K562 (cell line): ENCODE measurements around the gene ELMO1. TPM values are rescaled to one million over a fixed set of nuclear protein-coding genes. Genes with fewer than 3 reads are reported as not detected.

Experiments used
- ATAC-seq: fragments of 200-7000 bp; cut with Tn5 transposase; 3 replicates; pipeline ENCODE4 v1.9.1; 2020; ENCODE audit warnings: moderate library complexity
- BruUV-seq: library from RNA; stranded (reverse); fragments of 400-500 nt; replicated peaks from 2 replicates; lab custom pipeline; 2021; lab: Mats Ljungman, UMichigan
- CTCF ChIA-PET: fragments of 300-600 bp; formaldehyde crosslinking; extraction: SDS; loops from one replicate; lab custom pipeline; 2021; ENCODE audit warnings: low intra/inter-chr PET ratio; lab: Yijun Ruan, JAX
- POLR2A ChIA-PET: fragments of 300-600, 350-650 bp; sonication (Branson Sonifier 250); formaldehyde crosslinking; extraction: SDS; loops from one replicate; lab custom pipeline; 2021; ENCODE audit warnings: antibody characterized with exemption, inconsistent platforms; lab: Yijun Ruan, JAX
- DNase-seq, 4 experiments: peaks; one replicate each; pipeline versions ENCODE4 v3.0.0 to v3.0.0-alpha.2; 2011 to 2018; ENCODE audit warnings: low spot score in 3 of 4, mixed read lengths in 3 of 4; ENCODE audit errors: extremely low read depth in 1 of 4
- FAIRE-seq: peaks from 2 replicates; lab custom pipeline; 2011; peaks lifted over from hg19 to GRCh38; lab: Jason Lieb, UNC
- H2AFZ ChIP-seq: 2 replicates; pipeline ENCODE4 v1.6.0; 2011; ENCODE audit warnings: low read depth, low read length, control low read depth, inconsistent platforms
- H3K27ac ChIP-seq: fragments of 200-600 bp; 3 replicates; pipeline ENCODE4 v1.8.0; 2011; ENCODE audit warnings: low read depth, mild to moderate bottlenecking, control low read depth, inconsistent platforms, low read length, moderate library complexity, mixed read lengths; ENCODE audit errors: extremely low read depth
- H3K27me3 ChIP-seq, 2 experiments: fragments of 300-600 bp in 1 of 2; 2 replicates in 1 of 2; 3 replicates in 1 of 2; pipeline versions ENCODE4 v1.6.0 to v1.8.0; 2011; ENCODE audit warnings: inconsistent platforms in 2 of 2, low read length in 2 of 2, mild to moderate bottlenecking in 1 of 2, mixed read lengths in 1 of 2, moderate library complexity in 1 of 2; ENCODE audit not compliant: control insufficient read depth in 2 of 2, insufficient read depth in 2 of 2
- H3K36me3 ChIP-seq: fragments of 300-600 bp; 3 replicates; pipeline ENCODE4 v1.8.0; 2011; ENCODE audit warnings: mild to moderate bottlenecking, low read length, inconsistent platforms; ENCODE audit not compliant: control insufficient read depth, insufficient read depth
- H3K4me1 ChIP-seq, 2 experiments: fragments of 200-600 bp in 1 of 2; replicated peaks in 1 of 2; 2 replicates in 1 of 2; 3 replicates in 1 of 2; pipeline versions ENCODE4 v1.5.1 to v1.8.0; 2011; ENCODE audit warnings: inconsistent platforms in 2 of 2, low read length in 2 of 2, mild to moderate bottlenecking in 1 of 2, mixed read lengths in 1 of 2, moderate library complexity in 1 of 2; ENCODE audit not compliant: control insufficient read depth in 2 of 2, insufficient read depth in 2 of 2
- H3K4me2 ChIP-seq: 2 replicates; pipeline ENCODE4 v1.6.1; 2011; ENCODE audit warnings: low read length, control low read depth, inconsistent platforms, mixed read lengths; ENCODE audit not compliant: insufficient read depth
- H3K4me3 ChIP-seq: fragments of 200-600 bp; sonication (generic), shearing (Covaris generic); 2 replicates; pipeline ENCODE4 v1.5.1; 2016; ENCODE audit warnings: control low read depth, inconsistent platforms
- H3K79me2 ChIP-seq: fragments of 200-600 bp; 3 replicates; pipeline ENCODE4 v1.8.0; 2011; ENCODE audit warnings: low read length, inconsistent platforms; ENCODE audit not compliant: control insufficient read depth, insufficient read depth
- H3K9ac ChIP-seq, 2 experiments: 2 replicates each; pipeline versions ENCODE4 v1.6.0 to v1.6.1; 2011; ENCODE audit warnings: low read depth in 2 of 2, low read length in 2 of 2, control low read depth in 1 of 2, inconsistent platforms in 1 of 2, mild to moderate bottlenecking in 1 of 2, mixed read lengths in 1 of 2; ENCODE audit not compliant: insufficient read depth in 1 of 2
- H3K9me1 ChIP-seq: one replicate; pipeline ENCODE4 v1.6.0; 2011; ENCODE audit warnings: inconsistent platforms, mild to moderate bottlenecking, low read length, moderate library complexity; ENCODE audit not compliant: control insufficient read depth, insufficient read depth
- H3K9me3 ChIP-seq: replicated peaks from 2 replicates; pipeline ENCODE4 v1.5.1; 2011; ENCODE audit warnings: low read depth, low read length, inconsistent platforms; ENCODE audit not compliant: control insufficient read depth, insufficient read depth
- H4K20me1 ChIP-seq: replicated peaks from 2 replicates; pipeline ENCODE4 v1.6.1; 2011; ENCODE audit warnings: low read length, inconsistent platforms, mixed read lengths; ENCODE audit not compliant: control insufficient read depth, insufficient read depth
- ATF7 ChIP-seq: fragments of 450-650 bp; IDR thresholded peaks from 2 replicates; pipeline ENCODE4 v1.7.1; 2014; ENCODE audit warnings: mild to moderate bottlenecking, moderate library complexity
- HSF4 ChIP-seq: fragments of 250-450 bp; sonication (Bioruptor Pico); IDR thresholded peaks from 2 replicates; pipeline ENCODE4 v2.1.2; 2022; ENCODE audit warnings: mild to moderate bottlenecking, moderate library complexity, borderline replicate concordance
- KLF13 ChIP-seq: fragments of 450-650 bp; IDR thresholded peaks from 2 replicates; pipeline ENCODE4 v1.6.1; 2016; ENCODE audit warnings: missing genetic modification characterization, low read depth, mild to moderate bottlenecking, missing compliant biosample characterization, moderate library complexity, borderline replicate concordance
- NR1H2 ChIP-seq: sonication (generic); formaldehyde crosslinking; IDR thresholded peaks from 2 replicates; pipeline ENCODE4 v1.4.0; 2020; ENCODE audit warnings: mild to moderate bottlenecking, missing genetic modification reagents
- NR2C2 ChIP-seq, 2 experiments: fragments of 200-800 bp in 1 of 2; sonication (Bioruptor generic) in 1 of 2; sonication (generic) in 1 of 2; formaldehyde crosslinking in 1 of 2; IDR thresholded peaks; 2 replicates each; pipeline versions ENCODE4 v1.6.1 to v1.8.0; 2016 to 2022; ENCODE audit warnings: mild to moderate bottlenecking in 1 of 2, missing compliant biosample characterization in 1 of 2, missing genetic modification characterization in 1 of 2, missing genetic modification reagents in 1 of 2
- ZC3H8 ChIP-seq: fragments of 450-650 bp; IDR thresholded peaks from 2 replicates; pipeline ENCODE4 v1.6.1; 2017
- ZNF347 ChIP-seq: fragments of 450-650 bp; formaldehyde crosslinking; IDR thresholded peaks from 2 replicates; pipeline ENCODE4 v1.4.0; 2020; ENCODE audit warnings: low read depth, mild to moderate bottlenecking, moderate library complexity
- WGBS: fragments of 100-300 bp; shearing (Covaris generic); methylation state at CpG from one replicate; pipeline ENCODE4 v1.1.6; 2016; ENCODE audit warnings: low coverage, mixed read lengths; ENCODE audit not compliant: insufficient coverage; ENCODE audit errors: missing lambda C conversion rate; 5-methylcytosine and 5-hydroxymethylcytosine counted together
- in situ Hi-C: fragments of 300-500 bp; cut with MboI; formaldehyde crosslinking; loops from 4 replicates; pipeline ENCODE4 v1.15.0; 2018; ENCODE audit warnings: inconsistent platforms, mixed read lengths
- intact Hi-C: fragments of 100-400 bp; cut with micrococcal nuclease; formaldehyde crosslinking; loops from 2 replicates; pipeline ENCODE4 v1.14.2; 2022
- polyA plus RNA-seq, 8 experiments: library from polyadenylated mRNA; depleted of rRNA in 4 of 8; stranded (reverse) in 5 of 8; unstranded in 3 of 8; fragments of >200 nt; fragmentation: Nextera tagmentation in 2 of 8; fragmentation: Illumina TruSeq in 1 of 8; extraction: Ambion mirVana in 2 of 8; extraction: Trizol in 1 of 8; gene quantifications; 2 replicates each; pipeline versions ENCODE4 v1.2.1 to v1.2.3, GENCODE V29; 2011 to 2014; ENCODE audit warnings: inconsistent platforms in 1 of 8, missing spikeins in 1 of 8
- total RNA-seq, 7 experiments: library from RNA; depleted of rRNA in 6 of 7; stranded (reverse); fragments of >200 nt in 6 of 7; fragmentation: Illumina TruSeq in 2 of 7; extraction: Trizol in 2 of 7; gene quantifications; 2 replicates each; pipeline versions ENCODE4 v1.2.1 to v1.2.3, GENCODE V29; 2011 to 2021; ENCODE audit warnings: low replicate concordance in 1 of 7
- TF ChIP-seq, protein P1 (sequence below): sonication (generic); formaldehyde crosslinking; IDR thresholded peaks from 2 replicates; pipeline ENCODE4 v1.5.0; 2020; ENCODE audit warnings: missing genetic modification reagents
- TF ChIP-seq, protein P2 (sequence below): fragments of 450-650 bp; IDR thresholded peaks from 2 replicates; pipeline ENCODE4 v1.6.1; 2016; ENCODE audit warnings: low read depth, mild to moderate bottlenecking, moderate library complexity
- TF ChIP-seq, protein P3 (sequence below): sonication (generic); formaldehyde crosslinking; IDR thresholded peaks from 2 replicates; pipeline ENCODE4 v1.4.0; 2020; ENCODE audit warnings: mild to moderate bottlenecking, missing genetic modification reagents

ELMO1 gene
- total and polyA plus RNA-seq, 9 of the 15 experiments (the other 6 are each of a cell fraction or from before 2014, with no cell fraction given) = 0.36 to 7.2 (median 3.6) TPM

DNA sequence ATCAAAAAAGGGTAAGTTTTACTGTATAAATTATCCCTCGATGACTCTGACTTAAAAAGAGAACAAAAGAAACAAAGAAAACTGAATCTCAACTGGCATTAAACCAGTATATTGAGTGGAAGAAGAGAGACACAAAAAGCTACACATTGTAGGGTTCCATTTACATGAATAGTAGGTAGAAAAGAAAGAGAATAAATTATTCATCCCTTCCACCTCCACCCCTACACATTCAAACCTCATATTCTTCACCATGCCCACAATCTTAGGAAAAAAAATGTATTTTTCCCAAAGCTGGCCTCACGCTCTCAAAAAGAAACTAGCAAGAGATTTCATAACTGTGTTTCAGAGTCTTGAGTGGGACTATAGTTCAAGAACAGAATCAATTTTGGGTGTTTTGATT lies 377.5 kb downstream of the ELMO1 start:
- TF ChIP-seq, protein P1, sequence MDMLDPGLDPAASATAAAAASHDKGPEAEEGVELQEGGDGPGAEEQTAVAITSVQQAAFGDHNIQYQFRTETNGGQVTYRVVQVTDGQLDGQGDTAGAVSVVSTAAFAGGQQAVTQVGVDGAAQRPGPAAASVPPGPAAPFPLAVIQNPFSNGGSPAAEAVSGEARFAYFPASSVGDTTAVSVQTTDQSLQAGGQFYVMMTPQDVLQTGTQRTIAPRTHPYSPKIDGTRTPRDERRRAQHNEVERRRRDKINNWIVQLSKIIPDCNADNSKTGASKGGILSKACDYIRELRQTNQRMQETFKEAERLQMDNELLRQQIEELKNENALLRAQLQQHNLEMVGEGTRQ (CRISPR knock-in tag) = no peak
- no peak for TF ChIP-seq ATF7
- no peak for TF ChIP-seq KLF13
- TF ChIP-seq ZNF347 (CRISPR knock-in tag) = no peak
- H3K4me3 ChIP-seq = no peak overlapping the region
- no peak overlapping the region for H3K9ac ChIP-seq
- no peaks in the 10 kb centered on the region for H3K9me1 ChIP-seq
- ChIA-PET CTCF (no interaction called here), POLR2A (no interaction called here)
- no peak overlapping the region for H2AFZ ChIP-seq
- no peaks in the 10 kb centered on the region for H3K9me3 ChIP-seq
- no peak for ATAC-seq
- WGBS = 6% methylated on average over 2 of the region's 2 CpGs
- FAIRE-seq = no peak
- DNase-seq = no peak
- H3K4me1 ChIP-seq = no peaks in the 10 kb centered on the region
- intact Hi-C loops = no loop called here
- H3K4me2 ChIP-seq = no peak overlapping the region
- H3K36me3 ChIP-seq = no peaks in the 10 kb centered on the region
- no peaks in the 10 kb centered on the region for H4K20me1 ChIP-seq
- no peaks in the 10 kb centered on the region for H3K27me3 ChIP-seq
- H3K27ac ChIP-seq = no peak overlapping the region
- BruUV-seq = no TSS peak
- in situ Hi-C loops = no loop called here
- no peaks in the 10 kb centered on the region for H3K79me2 ChIP-seq

DNA sequence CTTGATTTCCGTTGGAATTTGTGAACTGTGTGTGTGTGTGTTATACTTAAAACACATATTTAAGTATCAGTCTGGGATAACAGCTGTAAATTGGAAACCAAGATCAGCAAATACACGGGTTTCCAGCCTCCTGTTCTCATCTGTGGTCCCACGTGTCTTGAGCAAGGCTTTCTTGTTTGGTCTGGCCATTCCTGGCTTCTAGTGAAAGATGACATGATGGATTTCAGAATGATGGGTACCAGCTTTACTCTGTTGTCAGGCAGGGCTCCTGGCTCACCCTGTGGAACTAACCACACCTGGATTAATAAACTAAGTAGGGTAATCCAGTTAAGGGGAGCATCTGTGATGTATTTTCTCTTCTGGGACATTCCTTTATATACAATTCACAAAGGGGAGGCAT lies 378.2 kb downstream of the ELMO1 start:
- Histone ChIP-seq H4K20me1 (no peaks in the 10 kb centered on the region), H3K27me3 (no peaks in the 10 kb centered on the region), H3K27ac (no peak overlapping the region), H3K36me3 (no peaks in the 10 kb centered on the region), H3K4me2 (no peak overlapping the region), H3K79me2 (no peaks in the 10 kb centered on the region), H3K4me3 (no peak overlapping the region), H3K9me1 (no peaks in the 10 kb centered on the region), H3K9me3 (no peaks in the 10 kb centered on the region), H3K4me1 (no peaks in the 10 kb centered on the region), H3K9ac (no peak overlapping the region), H2AFZ (no peak overlapping the region)
- FAIRE-seq (no peak), DNase-seq (no peak), ATAC-seq (no peak)
- WGBS = 0% methylated on average over 3 of the region's 3 CpGs
- intact Hi-C loops = no loop called here
- ChIA-PET POLR2A (interaction anchor here (0.6 kb wide), 1 partner anchor 1440 kb away, joined by 3 read pairs; no protein-coding TSS in a partner anchor), CTCF (no interaction called here)
- no TSS peak for BruUV-seq
- in situ Hi-C loops = no loop called here
- TF ChIP-seq ZC3H8 = no peak
- TF ChIP-seq NR2C2 (CRISPR knock-in tag; IDR thresholded peaks at IDR 0.05) = no peak
- no peak for TF ChIP-seq NR2C2 (tag; IDR thresholded peaks at IDR 0.05)
- no peak for TF ChIP-seq NR1H2
- TF ChIP-seq, protein P2, sequence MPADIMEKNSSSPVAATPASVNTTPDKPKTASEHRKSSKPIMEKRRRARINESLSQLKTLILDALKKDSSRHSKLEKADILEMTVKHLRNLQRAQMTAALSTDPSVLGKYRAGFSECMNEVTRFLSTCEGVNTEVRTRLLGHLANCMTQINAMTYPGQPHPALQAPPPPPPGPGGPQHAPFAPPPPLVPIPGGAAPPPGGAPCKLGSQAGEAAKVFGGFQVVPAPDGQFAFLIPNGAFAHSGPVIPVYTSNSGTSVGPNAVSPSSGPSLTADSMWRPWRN = no peak
- TF ChIP-seq, protein P3, sequence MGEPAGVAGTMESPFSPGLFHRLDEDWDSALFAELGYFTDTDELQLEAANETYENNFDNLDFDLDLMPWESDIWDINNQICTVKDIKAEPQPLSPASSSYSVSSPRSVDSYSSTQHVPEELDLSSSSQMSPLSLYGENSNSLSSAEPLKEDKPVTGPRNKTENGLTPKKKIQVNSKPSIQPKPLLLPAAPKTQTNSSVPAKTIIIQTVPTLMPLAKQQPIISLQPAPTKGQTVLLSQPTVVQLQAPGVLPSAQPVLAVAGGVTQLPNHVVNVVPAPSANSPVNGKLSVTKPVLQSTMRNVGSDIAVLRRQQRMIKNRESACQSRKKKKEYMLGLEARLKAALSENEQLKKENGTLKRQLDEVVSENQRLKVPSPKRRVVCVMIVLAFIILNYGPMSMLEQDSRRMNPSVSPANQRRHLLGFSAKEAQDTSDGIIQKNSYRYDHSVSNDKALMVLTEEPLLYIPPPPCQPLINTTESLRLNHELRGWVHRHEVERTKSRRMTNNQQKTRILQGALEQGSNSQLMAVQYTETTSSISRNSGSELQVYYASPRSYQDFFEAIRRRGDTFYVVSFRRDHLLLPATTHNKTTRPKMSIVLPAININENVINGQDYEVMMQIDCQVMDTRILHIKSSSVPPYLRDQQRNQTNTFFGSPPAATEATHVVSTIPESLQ (CRISPR knock-in tag) = no peak
- TF ChIP-seq HSF4 (CRISPR knock-in tag) = no peak
